ENCODE measurements around the gene MTR.
"Not testable (repeated sequence)": the region's sequence is repeated elsewhere in the genome, so short reads cannot be mapped to it uniquely, and the experiment has no call there.

The MTR gene

DNA sequence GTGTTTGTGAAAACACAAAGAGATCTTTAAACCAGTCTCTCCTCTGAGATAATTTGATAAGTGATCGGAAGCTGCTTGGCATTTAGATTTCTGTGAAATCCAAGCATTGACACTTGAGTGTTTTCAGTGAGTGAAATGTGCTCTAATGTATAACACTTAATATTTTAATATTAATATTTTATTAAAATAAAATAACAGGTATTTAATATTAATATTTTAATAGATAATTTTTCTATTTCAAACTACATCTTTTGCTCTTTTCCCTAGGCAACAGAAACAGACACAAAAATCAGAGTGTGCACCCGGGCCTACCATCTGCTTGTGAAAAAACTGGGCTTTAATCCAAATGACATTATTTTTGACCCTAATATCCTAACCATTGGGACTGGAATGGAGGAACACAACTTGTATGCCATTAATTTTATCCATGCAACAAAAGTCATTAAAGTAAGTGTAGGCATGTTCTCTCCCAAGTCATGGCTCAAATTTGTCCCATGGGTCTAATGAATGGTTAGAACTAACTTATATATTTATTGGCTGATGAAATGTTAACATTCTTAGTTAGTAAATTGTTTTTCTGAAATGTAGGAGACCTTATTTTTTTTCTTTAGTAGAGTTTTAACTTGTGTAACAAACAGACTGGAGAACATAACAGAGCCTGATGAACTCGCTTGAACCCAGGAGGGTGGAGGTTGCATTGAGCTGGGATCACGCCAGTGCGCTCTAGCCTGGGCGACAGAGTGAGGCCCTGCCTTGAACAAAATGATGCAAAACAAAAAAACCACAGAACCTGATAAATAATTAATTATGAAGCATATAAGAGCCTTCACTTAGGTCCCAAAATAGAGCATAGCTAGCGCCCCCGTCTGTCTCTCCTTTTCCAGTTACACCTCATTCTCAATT is 55.2 kb downstream of the MTR start:
- Histone ChIP-seq H3K27me3 (ENCODE audit: insufficient read depth, low read depth, severe bottlenecking) (no peaks in the 10 kb centered on the region), H3K27ac (no peak overlapping the region), H3K36me3 (peaks cover 56% of the 10 kb centered on the region), H3K9me3 (ENCODE audit: severe bottlenecking) (no peaks in the 10 kb centered on the region), H3K4me3 (ENCODE audit: low read depth, low read length) (no peak overlapping the region)
- DNase-seq, result no peak
- TF ChIP-seq, protein P1, sequence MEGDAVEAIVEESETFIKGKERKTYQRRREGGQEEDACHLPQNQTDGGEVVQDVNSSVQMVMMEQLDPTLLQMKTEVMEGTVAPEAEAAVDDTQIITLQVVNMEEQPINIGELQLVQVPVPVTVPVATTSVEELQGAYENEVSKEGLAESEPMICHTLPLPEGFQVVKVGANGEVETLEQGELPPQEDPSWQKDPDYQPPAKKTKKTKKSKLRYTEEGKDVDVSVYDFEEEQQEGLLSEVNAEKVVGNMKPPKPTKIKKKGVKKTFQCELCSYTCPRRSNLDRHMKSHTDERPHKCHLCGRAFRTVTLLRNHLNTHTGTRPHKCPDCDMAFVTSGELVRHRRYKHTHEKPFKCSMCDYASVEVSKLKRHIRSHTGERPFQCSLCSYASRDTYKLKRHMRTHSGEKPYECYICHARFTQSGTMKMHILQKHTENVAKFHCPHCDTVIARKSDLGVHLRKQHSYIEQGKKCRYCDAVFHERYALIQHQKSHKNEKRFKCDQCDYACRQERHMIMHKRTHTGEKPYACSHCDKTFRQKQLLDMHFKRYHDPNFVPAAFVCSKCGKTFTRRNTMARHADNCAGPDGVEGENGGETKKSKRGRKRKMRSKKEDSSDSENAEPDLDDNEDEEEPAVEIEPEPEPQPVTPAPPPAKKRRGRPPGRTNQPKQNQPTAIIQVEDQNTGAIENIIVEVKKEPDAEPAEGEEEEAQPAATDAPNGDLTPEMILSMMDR (IDR thresholded peaks at IDR 0.05; ENCODE audit: low read depth, low read length), result no peak

- no peak overlapping the region for H3K4me3 ChIP-seq (ENCODE audit: low read depth, low read length)
- no peak for DNase-seq
- H3K36me3 ChIP-seq, result peaks cover 67% of the 10 kb centered on the region
- no peaks in the 10 kb centered on the region for H3K27me3 ChIP-seq (ENCODE audit: insufficient read depth, low read depth, severe bottlenecking)
- no peak overlapping the region for H3K27ac ChIP-seq
- H3K9me3 ChIP-seq (ENCODE audit: severe bottlenecking), result no peaks in the 10 kb centered on the region
- TF ChIP-seq, protein P1 (IDR thresholded peaks at IDR 0.05; ENCODE audit: low read depth, low read length), result no peak
Observed at GRCh38 chr1:236851871-236852270, 56.8 kb downstream of the MTR start.

- no peaks in the 10 kb centered on the region for H3K27me3 ChIP-seq (ENCODE audit: insufficient read depth, low read depth, severe bottlenecking)
- DNase-seq, result no peak
- H3K4me3 ChIP-seq (ENCODE audit: low read depth, low read length), result no peak overlapping the region
- no peak overlapping the region for H3K27ac ChIP-seq
- H3K36me3 ChIP-seq, result peaks cover 55% of the 10 kb centered on the region
- no peaks in the 10 kb centered on the region for H3K9me3 ChIP-seq (ENCODE audit: severe bottlenecking)
- TF ChIP-seq, protein P1 (IDR thresholded peaks at IDR 0.05; ENCODE audit: low read depth, low read length), result no peak
Observed at GRCh38 chr1:236853921-236854604, 59.0 kb downstream of the MTR start.

GRCh38 chr1:236854605-236854983 is 59.5 kb downstream of the MTR start:
- peaks cover 58% of the 10 kb centered on the region for H3K36me3 ChIP-seq
- no peaks in the 10 kb centered on the region for H3K9me3 ChIP-seq (ENCODE audit: severe bottlenecking)
- no peak overlapping the region for H3K4me3 ChIP-seq (ENCODE audit: low read depth, low read length)
- no peak overlapping the region for H3K27ac ChIP-seq
- TF ChIP-seq, protein P1 (IDR thresholded peaks at IDR 0.05; ENCODE audit: low read depth, low read length), result no peak
- DNase-seq, result no peak
- no peaks in the 10 kb centered on the region for H3K27me3 ChIP-seq (ENCODE audit: insufficient read depth, low read depth, severe bottlenecking)

DNA sequence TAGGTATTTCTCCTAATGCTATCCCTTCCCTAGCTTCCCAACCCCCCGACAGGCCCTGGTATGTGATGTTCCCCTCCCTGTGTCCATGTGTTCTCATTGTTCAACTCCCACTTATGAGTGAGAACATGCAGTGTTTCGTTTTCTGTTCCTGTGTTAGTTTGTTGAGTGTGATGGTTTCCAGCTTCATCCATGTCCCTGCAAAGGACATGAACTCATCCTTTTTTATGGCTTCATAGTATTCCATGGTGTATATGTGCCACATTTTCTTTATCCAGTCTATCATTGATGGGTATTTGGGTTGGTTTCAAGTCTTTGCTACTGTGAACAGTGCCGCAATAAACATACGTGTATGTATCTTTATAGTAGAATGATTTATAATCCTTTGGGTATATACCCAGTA is 61.6 kb downstream of the MTR start:
- DNase-seq, result not testable (repeated sequence)
- peaks cover 57% of the 10 kb centered on the region for H3K36me3 ChIP-seq

GRCh38 chr1:236858165-236858564 is 63.1 kb downstream of the MTR start:
- Histone ChIP-seq H3K36me3 (peaks cover 59% of the 10 kb centered on the region), H3K9me3 (ENCODE audit: severe bottlenecking) (no peaks in the 10 kb centered on the region), H3K27me3 (ENCODE audit: insufficient read depth, low read depth, severe bottlenecking) (no peaks in the 10 kb centered on the region), H3K4me3 (ENCODE audit: low read depth, low read length) (no peak overlapping the region), H3K27ac (no peak overlapping the region)
- DNase-seq, result no peak
- TF ChIP-seq, protein P1 (IDR thresholded peaks at IDR 0.05; ENCODE audit: low read depth, low read length), result no peak

More for the DNA sequence above, 61.6 kb downstream of the MTR start:
- H3K4me3 ChIP-seq (ENCODE audit: low read depth, low read length); H3K9me3 ChIP-seq (ENCODE audit: severe bottlenecking); H3K27ac ChIP-seq; H3K27me3 ChIP-seq (ENCODE audit: insufficient read depth, low read depth, severe bottlenecking): not testable (repeated sequence)

All from WERI-Rb-1 (cell line).